Small intestine (tissue), 7 donors: ENCODE results near the gene INTS4. TPM values are rescaled to one million over a fixed set of nuclear protein-coding genes. Genes with fewer than 3 reads are reported as not detected.
"Not testable (repeated sequence)": the region's sequence is repeated elsewhere in the genome, so short reads cannot be mapped to it uniquely, and the experiment has no call there.

Experiments used
- DNase-seq, 2 donors: peaks; one replicate each; pipeline versions ENCODE4 v3.0.0 to v3.0.0-alpha.2; 2013
- FAIRE-seq: peaks from 2 replicates; lab custom pipeline; 2012; peaks lifted over from hg19 to GRCh38; lab: Jason Lieb, UNC
- H3K27ac ChIP-seq, 3 donors: one replicate each; pipeline ENCODE4 v1.5.1; 2013; ENCODE audit warnings: low read length in 2 of 3, mild to moderate bottlenecking in 2 of 3, control low read depth in 1 of 3, inconsistent platforms in 1 of 3, low read depth in 1 of 3, moderate library complexity in 1 of 3
- H3K27me3 ChIP-seq, 3 donors: one replicate each; pipeline ENCODE4 v1.6.1; 2013; ENCODE audit warnings: low read length in 3 of 3, inconsistent platforms in 1 of 3; ENCODE audit not compliant: control insufficient read depth in 3 of 3, insufficient read depth in 3 of 3
- H3K36me3 ChIP-seq, 3 donors: one replicate each; pipeline ENCODE4 v1.6.1; 2013; ENCODE audit warnings: low read length in 3 of 3, inconsistent platforms in 1 of 3, low read depth in 1 of 3, mild to moderate bottlenecking in 1 of 3, moderate library complexity in 1 of 3; ENCODE audit not compliant: control insufficient read depth in 3 of 3, insufficient read depth in 2 of 3
- H3K4me1 ChIP-seq, 3 donors: one replicate each; pipeline ENCODE4 v1.6.1; 2013; ENCODE audit warnings: low read length in 2 of 3, inconsistent platforms in 1 of 3, low read depth in 1 of 3, mild to moderate bottlenecking in 1 of 3, moderate library complexity in 1 of 3; ENCODE audit not compliant: control insufficient read depth in 3 of 3, insufficient read depth in 2 of 3
- H3K4me3 ChIP-seq, 3 donors: one replicate each; pipeline ENCODE4 v1.5.1; 2013; ENCODE audit warnings: low read length in 3 of 3, control low read depth in 1 of 3, inconsistent platforms in 1 of 3, low read depth in 1 of 3, mild to moderate bottlenecking in 1 of 3, moderate library complexity in 1 of 3
- H3K9me3 ChIP-seq, 2 donors: one replicate each; pipeline ENCODE4 v1.6.1; 2013; ENCODE audit warnings: low read depth in 1 of 2, low read length in 1 of 2; ENCODE audit not compliant: control insufficient read depth in 2 of 2, insufficient read depth in 1 of 2
- WGBS, 3 donors: extraction: QIAGEN DNeasy Blood & Tissue Kit; methylation state at CpG; one replicate each; pipeline ENCODE4 v1.1.7; 2013; 5-methylcytosine and 5-hydroxymethylcytosine counted together
- polyA plus RNA-seq, 4 donors: library from polyadenylated mRNA; stranded (reverse) in 3 of 4; unstranded in 1 of 4; fragments of 200-250 nt in 3 of 4; fragments of 120-200 nt in 1 of 4; gene quantifications; one replicate each; pipeline versions ENCODE4 v1.2.1 to v1.2.3, GENCODE V29; 2013
- donor health status: healthy with polysubstance abuse.
- donor health status: control.
- donor health status: control.
- donor health status: Bipolar disorder and iron deficiency.
- donor health status: healthy.

The INTS4 gene
- polyA plus RNA-seq, 4 donors: 15.1 to 28.0 (median 20.4) TPM

DNA sequence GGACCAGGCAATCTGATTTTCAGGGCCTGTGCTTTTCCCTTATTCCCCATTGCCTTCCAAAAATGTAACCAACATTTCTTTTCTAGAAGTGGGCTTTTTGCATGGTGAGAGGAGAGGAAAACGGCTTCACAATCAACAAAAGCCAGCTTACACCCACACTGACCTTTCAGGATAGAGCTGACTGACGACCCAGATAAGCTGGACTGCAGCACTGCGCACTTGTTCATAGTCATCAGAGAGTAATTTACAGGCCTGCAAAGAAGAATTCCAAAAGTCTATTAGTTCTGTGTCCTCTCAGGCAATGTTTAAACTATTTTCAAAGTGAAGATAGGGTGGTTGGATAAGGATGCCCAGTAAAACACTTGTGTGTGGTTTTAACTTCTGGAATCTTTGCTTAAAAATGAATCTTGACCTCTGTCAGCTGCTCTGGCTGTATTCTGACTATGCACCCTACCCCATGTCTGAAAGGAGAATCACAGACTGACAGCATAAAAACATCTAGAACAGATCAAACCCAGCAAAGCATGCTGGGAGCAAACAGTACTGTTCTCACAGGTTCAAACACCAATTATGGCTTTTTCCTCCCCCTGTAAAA lies 35.8 kb downstream of the INTS4 start:
- not testable (repeated sequence) for H3K4me3 ChIP-seq, H3K4me1 ChIP-seq, H3K9me3 ChIP-seq, FAIRE-seq, DNase-seq, H3K27me3 ChIP-seq, H3K27ac ChIP-seq
- peaks cover 0 to 20% (median 11%) of the 10 kb centered on the region in 3 donors for H3K36me3 ChIP-seq
- WGBS, 3 donors: 76 to 84% (median 80%) methylated on average over 3 of the region's 3 CpGs

DNA sequence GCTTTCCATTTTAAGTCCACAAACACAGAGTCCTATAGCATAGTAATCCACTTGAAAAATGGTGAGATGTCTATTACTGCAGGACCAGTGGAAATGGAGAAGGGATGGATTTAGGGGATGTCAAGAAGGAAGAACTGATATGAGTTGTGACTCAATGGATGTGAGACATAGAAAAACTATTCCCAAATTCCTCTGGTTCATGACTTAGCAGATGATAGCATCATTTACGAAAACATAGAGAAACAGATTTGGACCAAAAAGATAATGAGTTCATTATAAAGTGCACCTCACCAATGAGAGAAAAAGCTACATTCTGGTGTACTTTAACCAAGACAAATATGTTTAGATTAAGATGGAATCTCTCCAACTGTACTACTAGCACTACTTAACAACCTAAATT lies 51.2 kb downstream of the INTS4 start:
- FAIRE-seq, H3K4me1 ChIP-seq, H3K4me3 ChIP-seq, DNase-seq, H3K27ac ChIP-seq, H3K27me3 ChIP-seq, H3K9me3 ChIP-seq, H3K36me3 ChIP-seq: not testable (repeated sequence)
- 95 to 100% (median 95%) methylated on average over 1 of the region's 1 CpG for WGBS, 3 donors

DNA sequence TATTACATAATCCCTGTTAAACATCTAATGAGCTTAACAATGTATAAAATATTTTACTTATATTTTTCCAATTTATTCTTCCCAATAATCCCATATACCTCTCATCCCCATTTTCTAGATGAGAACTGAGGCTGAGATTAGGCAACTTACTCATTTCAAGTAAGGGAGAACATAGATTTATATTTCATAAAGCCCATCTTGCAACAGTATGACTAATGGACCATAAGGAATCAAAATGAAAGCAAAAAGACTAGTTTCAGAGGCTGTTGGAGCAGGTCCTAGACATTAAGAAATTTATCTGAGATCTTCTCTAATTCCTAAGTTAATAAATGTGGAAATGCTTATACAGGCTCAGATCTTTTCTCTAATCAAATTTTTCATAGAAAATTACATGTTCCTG lies 52.0 kb downstream of the INTS4 start:
- not testable (repeated sequence) for H3K27me3 ChIP-seq, FAIRE-seq, H3K9me3 ChIP-seq, H3K4me1 ChIP-seq, H3K36me3 ChIP-seq, DNase-seq, H3K4me3 ChIP-seq, H3K27ac ChIP-seq

DNA sequence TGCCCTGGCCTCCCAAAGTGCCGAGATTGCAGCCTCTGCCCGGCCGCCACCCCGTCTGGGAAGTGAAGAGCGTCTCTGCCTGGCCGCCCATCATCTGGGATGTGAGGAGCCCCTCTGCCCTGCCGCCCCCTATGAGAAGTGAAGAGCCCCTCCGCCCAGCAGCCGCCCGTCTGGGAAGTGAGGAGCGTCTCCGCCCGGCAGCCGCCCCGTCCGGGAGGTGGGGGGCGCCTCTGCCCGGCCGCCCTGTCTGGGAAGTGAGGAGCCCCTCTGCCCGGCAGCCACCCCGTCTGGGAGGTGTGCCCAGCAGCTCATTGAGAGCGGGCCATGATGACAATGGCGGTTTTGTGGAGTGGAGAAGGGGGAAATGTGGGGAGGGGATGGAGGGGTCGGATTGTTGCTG lies 60.9 kb downstream of the INTS4 start:
- WGBS, 3 donors: 95 to 98% (median 97%) methylated on average over 11 to 24 of the region's 24 CpGs
- H3K4me1 ChIP-seq, H3K27ac ChIP-seq, DNase-seq, H3K9me3 ChIP-seq, H3K27me3 ChIP-seq, H3K4me3 ChIP-seq, FAIRE-seq: not testable (repeated sequence)
- H3K36me3 ChIP-seq: peaks cover 0 to 14% (median 0%) of the 10 kb centered on the region in 3 donors

DNA sequence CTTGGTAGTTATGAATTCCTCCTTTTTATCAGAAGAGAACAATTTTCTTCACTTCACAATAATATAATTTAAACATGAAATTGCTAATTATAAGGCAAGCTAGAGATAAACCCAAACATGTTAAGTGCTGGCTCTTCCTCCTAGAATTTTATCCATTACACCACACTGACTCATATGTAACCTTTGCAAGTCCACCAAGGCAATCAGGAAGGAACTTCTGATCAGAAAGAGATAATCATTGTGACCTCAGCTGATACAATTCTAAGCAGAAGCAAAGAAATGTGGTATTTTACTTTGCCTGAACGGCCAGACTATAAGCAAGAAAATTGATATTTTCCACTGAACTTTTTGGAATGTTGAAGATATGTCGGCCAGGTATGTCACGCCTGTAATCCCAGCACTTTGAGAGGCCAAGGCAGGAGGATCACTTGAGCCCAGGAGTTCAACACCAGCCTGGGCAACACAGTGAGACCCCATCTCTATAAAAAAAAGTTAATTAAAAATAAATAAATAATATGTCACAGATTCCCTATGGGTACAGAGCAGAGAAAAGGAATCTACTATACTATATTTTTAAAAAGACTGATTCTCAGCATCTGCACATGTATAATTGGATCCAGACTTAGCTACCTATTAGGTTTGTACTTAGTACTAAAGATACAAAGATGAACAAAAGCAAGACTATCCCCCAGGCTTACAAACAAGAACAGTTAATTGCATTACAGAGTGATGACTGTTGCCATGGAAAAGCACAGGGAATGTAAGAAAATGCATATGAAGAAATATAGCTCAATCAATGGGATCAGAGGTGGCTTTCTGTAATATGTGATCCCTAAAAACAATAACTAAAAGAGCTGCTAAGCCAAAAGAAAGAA lies 63.9 kb downstream of the INTS4 start:
- FAIRE-seq, H3K27me3 ChIP-seq, H3K4me1 ChIP-seq, H3K4me3 ChIP-seq, H3K27ac ChIP-seq, H3K9me3 ChIP-seq: not testable (repeated sequence)
- peak in 1 of 2 donors; percentile 47 for DNase-seq
- peaks cover 0 to 11% (median 0%) of the 10 kb centered on the region in 3 donors for H3K36me3 ChIP-seq
- 82 to 95% (median 94%) methylated on average over 3 of the region's 3 CpGs for WGBS, 3 donors

DNA sequence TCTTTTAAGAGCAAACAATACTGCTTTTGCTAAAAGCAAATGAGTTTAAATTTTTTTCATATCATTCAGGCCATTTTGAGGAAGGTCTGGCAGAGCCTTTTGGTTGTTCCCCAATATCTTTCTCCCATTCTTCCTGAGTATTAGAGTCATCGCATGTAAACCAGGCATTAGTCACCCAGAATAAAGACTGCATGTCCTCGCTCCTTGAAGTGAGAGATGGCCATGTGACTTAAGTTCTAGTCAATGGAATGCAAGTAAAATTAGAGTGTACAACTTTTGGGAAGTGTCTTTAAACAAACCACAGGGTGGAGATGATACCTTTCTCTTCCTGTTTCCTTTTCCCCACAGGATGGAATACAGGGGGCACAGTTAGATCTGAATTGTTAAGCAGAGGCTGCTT lies 76.8 kb downstream of the INTS4 start:
- H3K36me3 ChIP-seq: peaks cover 0 to 17% (median 0%) of the 10 kb centered on the region in 3 donors
- not testable (repeated sequence) for H3K9me3 ChIP-seq, DNase-seq, H3K4me1 ChIP-seq, FAIRE-seq, H3K4me3 ChIP-seq, H3K27ac ChIP-seq, H3K27me3 ChIP-seq
- no CpG with 5 or more reads among the region's 2 CpGs for WGBS, 3 donors

DNA sequence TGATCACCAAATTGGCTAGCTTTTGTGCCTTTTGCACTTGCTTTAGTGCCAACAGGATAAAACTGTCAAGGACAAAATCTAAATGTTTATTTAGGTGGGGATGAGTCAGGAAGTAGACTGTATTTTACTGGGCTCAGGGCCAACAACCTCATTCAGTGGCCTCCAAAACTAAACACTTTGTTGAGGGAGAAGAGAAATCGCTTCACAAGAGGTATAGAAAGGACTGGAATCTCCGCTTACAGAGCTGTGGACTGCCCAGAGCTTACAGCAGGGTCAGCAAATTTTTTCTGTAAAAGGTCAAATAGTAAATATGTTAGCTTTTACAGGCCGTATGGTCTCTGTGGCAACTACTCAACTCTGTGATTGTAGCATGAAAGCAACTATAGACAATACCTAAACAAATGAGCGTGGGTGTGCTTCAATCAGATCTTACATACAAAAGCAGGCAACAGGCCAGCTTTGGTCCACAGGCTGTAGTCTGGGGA lies 80.1 kb downstream of the INTS4 start:
- not testable (repeated sequence) for H3K4me1 ChIP-seq, H3K4me3 ChIP-seq, FAIRE-seq, H3K9me3 ChIP-seq, H3K36me3 ChIP-seq, H3K27me3 ChIP-seq
- DNase-seq: peak; percentile 24 to 44
- H3K27ac ChIP-seq: peak overlapping the region in 1 of 3 donors; percentile 24
- 29 to 42% (median 38%) methylated on average over 4 of the region's 4 CpGs for WGBS, 3 donors

DNA sequence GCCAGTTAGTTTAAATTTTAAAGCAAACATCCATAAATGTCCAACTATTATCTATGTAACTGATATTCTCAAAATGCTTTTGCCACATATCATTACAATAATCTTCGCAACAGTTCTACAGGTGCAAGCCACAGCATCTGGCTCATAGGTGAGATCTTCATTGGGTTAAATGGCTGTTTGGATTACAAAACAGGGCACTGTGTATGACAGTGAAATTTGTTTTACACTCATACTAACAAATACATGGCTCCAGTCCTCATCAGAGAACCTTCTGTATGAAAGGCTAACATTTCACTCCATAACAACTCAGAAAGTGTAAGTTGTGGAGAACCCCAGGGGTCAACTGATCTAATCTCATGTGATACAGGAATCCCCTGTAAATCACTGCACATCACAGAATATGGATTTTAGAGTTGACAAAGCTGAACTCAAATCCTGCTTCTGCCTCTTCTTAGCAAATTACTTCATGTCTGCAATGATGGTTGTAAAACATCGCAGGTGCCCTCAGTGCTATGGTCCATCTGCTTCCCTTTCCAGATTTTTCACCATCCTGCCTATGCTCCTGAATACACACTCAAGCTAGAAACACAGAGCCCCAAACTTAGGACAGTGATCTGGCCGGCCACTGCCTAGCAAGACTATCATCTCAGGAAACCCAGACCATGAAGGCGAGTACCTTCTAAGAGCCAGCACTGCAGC lies 80.7 kb downstream of the INTS4 start:
- H3K4me3 ChIP-seq, H3K4me1 ChIP-seq, H3K36me3 ChIP-seq, FAIRE-seq, H3K27me3 ChIP-seq, H3K27ac ChIP-seq, H3K9me3 ChIP-seq: not testable (repeated sequence)
- DNase-seq: peak; percentile 1 to 6
- 41 to 69% (median 63%) methylated on average over 3 to 4 of the region's 4 CpGs for WGBS, 3 donors
